NCI-H2107 treated with DMSO at 0.1 percent for 48 hours (cell line): Measurements from ENCODE around the gene RAPH1.

ENCODE experiments used
- DNase-seq: peaks from one replicate; lab custom pipeline; 2025; ENCODE audit not compliant: unreplicated experiment; lab: John Stamatoyannopoulos, UW

Gene RAPH1

GRCh38 chr2:203489531-203489930, 45.6 kb downstream of the RAPH1 start:
- DNase-seq = no peak

DNA sequence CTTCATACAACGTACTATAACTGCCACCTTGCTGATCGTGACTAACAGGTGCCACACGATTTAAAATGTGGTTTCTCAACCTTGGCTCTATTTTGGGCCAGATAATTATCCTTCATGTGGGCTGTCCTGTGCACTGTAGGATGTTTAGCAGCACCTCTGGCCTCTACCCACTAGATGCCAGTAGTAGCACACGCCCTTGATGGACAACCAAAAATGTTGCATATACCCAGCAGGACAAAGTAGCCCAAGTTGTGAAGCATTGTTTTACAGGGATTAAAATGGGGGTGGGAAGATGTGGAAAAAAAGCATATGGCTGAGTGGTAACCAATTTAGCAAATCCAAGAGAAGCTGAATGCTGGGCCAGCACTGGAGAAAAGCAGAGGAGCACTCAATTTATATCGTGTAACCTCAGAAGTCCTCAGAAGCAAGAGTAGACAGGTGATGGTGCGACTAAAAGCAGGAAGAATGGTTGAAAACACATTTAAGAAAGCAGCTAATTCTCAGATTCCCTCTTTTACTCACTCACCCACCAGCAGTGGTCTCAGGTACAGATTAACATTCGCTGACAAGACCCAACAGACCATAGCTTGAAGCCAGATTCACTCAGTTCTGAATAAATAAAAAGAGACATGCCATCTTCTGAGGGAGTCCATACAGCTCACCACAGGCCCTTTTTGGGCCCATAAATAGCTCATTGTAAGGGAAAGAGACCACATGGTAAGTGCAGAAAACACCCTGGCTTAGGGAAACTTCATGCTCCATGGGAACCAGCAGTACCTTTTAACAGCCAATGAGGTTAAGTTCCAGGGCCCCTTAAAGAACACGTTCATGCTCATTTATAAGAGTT, 50.6 kb downstream of the RAPH1 start:
- no peak for DNase-seq

DNA sequence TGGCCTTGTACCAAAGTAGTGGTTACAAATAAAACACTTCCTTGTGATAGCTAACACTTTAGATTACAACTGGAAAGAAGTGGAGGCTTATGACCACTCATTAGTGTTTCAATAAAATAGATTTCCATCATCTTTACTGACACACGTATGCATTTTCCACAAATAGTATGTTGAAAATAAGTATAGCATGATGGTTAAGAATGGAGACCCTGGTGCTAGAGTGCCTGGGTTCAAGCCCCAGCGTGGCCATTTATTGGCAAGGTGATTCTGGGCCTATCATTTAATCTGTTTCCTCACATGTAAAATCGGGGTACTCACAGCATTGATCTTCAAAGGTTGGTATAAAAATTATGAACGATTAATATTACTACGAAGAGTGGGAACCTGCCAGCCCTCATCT, 54.5 kb downstream of the RAPH1 start:
- no peak for DNase-seq

- DNase-seq = no peak
These were observed 58.2 kb downstream of the RAPH1 start for GRCh38 chr2:203476881-203477280.

DNA sequence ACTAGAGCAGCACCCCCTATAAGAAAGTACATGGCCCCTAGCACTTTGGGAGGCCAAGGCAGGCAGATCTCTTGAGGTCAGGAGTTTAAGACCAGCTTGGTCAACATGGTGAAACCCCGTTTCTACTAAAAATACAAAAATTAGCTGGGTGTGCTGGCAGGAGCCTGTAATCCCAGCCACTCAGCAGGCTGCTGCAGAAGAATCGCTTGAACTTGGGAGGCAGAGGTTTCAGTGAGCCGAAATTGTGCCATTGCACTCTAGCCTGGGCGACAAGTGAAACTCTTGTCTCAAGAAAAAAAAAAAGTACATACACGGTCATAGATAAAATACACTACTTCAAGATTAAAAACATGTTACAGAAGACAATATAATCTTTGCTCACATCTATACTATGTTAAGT, 63.8 kb downstream of the RAPH1 start:
- DNase-seq = no peak

DNA sequence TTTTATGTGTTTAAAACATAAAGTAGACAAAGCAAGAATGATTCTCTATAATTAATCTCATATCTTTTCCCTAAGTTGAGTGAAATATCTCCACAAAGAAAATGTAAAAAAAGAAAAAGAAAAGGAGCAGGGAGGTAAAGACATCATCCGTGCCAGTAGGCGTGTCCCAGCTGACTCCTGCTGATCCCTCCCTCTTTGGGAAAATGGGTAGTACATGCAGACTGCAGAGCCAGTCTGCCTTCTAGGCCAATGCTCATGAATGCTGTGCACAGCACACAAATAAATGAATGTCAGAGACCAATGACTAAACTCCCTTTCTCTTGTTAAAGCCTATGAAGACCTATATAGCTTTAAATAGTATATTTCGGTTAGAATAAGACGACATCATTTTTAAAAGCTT, 64.7 kb downstream of the RAPH1 start:
- DNase-seq = no peak

DNA sequence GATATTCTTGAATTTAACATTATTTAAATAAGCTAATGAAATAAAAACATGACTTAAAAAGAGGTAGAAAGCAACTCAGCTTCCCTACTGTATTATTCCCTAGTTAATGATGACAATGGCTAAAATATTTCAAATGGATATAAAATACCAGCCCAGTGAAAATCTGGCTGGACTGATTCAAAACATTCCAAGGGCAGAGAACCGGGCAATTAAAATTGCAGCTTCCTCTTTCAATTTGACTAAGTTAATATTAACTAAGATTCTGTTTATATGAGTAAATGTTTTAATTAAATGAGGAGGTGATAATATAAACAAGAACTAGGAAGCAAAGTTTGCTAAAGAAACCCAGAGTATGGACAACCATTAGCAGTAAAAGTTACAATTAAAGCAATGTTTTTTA, 65.6 kb downstream of the RAPH1 start:
- DNase-seq = no peak

- peak; percentile 18 for DNase-seq
These were observed 71.8 kb downstream of the RAPH1 start for GRCh38 chr2:203463266-203463678.

GRCh38 chr2:203462308-203462707, 72.8 kb downstream of the RAPH1 start:
- DNase-seq = no peak

DNA sequence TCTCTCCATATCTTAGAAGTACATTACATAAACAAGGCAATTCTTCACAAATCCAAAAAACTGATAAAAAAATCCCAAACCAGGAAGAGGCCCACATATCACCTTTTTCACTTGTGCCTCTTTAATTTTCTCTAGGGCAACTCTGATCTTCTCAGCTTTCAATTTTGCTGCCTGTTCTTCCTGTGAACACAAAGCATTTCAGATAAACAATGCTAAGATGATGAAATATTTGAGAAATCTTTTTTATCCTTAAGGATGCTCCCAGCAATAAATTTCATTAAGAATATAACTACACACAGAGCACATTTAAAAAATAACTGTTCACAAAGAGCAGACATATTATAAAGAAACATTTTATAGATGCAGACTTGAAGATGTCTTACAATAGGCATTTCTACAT, 73.4 kb downstream of the RAPH1 start:
- peak; percentile 7 for DNase-seq

- no peak for DNase-seq
These were observed 79.9 kb downstream of the RAPH1 start for GRCh38 chr2:203455209-203455608.

- peak; percentile 51 for DNase-seq
These were observed 81.1 kb downstream of the RAPH1 start for GRCh38 chr2:203453858-203454451.

- DNase-seq = no peak
These were observed 83.4 kb downstream of the RAPH1 start for GRCh38 chr2:203451689-203452088.

DNA sequence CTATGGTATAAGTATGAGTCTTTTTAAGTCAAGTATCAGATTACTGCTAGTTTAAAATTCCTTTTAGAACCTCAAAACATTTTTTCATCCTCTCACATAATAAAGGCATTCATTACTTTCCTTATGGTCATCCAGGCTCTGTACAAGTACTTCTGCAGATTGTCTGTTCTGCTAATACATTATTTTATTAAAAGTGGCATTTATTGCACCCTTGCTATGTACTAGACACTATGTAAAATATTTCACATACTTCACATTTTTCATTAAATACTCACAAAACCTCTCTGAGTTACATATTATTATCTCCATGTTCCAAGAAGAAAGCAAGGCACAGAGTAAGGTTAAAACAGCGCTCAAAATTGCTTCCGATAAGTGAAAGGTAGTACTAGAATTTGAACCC, 84.1 kb downstream of the RAPH1 start:
- DNase-seq = no peak

GRCh38 chr2:203450561-203450960, 84.5 kb downstream of the RAPH1 start:
- DNase-seq = no peak

GRCh38 chr2:203446780-203447179, 88.3 kb downstream of the RAPH1 start:
- DNase-seq = no peak

GRCh38 chr2:203446071-203446481, 89.0 kb downstream of the RAPH1 start:
- DNase-seq = no peak

DNA sequence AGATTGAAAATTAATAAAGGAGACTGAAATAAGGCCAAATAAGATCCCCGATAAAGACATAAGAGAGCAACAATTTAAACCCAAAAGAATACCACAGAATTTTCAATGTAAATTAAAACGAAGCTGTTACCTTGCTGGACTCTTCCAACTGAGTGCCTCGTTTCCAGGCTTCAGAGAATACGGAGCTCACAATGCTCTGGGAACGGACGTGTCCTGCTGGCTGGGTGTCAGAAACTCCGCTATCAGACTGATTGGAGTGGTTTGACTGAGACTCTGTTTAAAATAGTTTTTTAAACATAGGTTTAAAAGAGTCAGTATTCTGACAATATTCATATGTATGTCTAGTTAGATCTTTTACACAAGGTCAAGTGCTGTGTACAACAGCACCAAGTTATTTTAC, 90.4 kb downstream of the RAPH1 start:
- DNase-seq = no peak

DNA sequence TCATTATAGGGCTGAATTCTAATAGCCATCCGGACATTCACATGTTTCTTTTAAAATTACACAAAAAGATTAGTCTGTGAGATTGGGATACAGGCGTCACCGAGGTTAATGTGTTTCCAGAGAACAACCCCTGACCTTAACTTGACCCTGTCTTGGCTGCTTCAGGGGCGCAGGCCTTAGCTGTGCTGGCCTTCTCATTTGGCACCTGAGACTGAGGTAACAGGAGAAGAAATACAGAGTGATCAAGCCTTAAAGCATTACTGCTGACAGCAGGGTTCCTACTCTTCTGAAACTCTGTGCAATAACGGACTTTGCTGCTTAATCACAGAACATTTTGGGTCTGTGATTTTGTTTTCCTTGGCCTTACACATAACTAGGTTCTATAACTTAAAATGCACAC, 92.6 kb downstream of the RAPH1 start:
- DNase-seq = no peak

- no peak for DNase-seq
These were observed 93.6 kb downstream of the RAPH1 start for GRCh38 chr2:203441463-203441862.

DNA sequence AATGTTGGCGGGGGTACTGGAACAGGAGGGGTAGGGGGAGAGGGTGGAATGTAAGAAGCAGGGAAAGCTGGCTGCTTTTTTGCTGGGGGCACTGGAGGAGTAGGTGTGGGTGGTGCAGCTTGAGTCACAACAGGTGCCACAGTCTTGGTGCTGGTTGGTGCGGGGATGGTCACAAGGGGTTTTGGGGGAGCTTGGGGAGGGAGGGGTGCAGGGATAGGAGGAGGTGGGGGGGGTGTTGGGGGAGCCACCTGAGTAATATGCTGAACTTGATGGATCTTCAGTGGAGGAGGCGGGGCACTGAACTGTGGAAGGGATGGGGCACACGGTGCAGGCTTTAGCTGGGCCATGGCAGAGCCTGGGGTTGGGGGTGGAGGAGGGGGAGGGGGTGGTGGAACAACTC, 94.4 kb downstream of the RAPH1 start:
- no peak for DNase-seq

DNA sequence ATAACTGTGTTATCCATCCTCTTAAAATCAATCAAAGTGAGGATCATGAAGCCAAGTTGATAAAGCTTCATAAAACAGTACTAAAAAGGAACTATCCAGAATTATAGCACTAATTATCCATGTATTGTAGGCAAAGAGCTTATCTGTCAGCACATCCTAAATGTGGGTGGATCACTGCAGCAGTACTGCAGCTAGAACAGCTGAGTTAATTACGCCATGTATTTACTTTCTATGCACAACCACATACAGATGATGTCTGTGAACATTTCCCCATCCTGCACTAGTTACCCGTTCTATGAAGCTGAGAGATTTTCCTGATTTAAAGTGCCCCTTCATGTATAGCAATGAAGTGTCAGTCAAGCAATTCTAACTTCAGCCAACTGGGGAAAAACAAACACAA, 96.6 kb downstream of the RAPH1 start:
- DNase-seq = no peak

DNA sequence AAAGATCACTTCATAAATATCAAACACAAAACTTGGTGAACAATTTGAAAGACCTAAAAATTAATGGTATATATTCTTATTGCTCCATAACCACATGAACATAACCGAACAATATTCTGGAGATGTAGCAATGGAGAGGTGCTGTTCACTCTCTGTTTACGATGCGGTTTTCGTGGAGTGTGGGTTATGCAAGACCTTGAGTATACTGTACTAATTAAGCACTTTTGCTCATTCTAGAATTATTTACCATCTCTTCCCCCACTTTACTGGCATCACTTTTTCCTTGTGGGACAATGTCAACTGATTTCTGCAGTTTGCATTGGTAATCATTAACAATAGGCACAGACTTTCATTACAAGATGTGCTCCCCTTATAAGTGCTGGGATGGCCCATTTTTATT, 97.6 kb downstream of the RAPH1 start:
- DNase-seq = no peak
